NCI-H2196 (cell line): ENCODE data around the gene KIAA0753.
"Not testable (repeated sequence)": the region's sequence is repeated elsewhere in the genome, so short reads cannot be mapped to it uniquely, and the experiment has no call there.

Source experiments
- DNase-seq: peaks from one replicate; lab custom pipeline; 2025; ENCODE audit not compliant: unreplicated experiment; lab: John Stamatoyannopoulos, UW

Gene KIAA0753

DNA sequence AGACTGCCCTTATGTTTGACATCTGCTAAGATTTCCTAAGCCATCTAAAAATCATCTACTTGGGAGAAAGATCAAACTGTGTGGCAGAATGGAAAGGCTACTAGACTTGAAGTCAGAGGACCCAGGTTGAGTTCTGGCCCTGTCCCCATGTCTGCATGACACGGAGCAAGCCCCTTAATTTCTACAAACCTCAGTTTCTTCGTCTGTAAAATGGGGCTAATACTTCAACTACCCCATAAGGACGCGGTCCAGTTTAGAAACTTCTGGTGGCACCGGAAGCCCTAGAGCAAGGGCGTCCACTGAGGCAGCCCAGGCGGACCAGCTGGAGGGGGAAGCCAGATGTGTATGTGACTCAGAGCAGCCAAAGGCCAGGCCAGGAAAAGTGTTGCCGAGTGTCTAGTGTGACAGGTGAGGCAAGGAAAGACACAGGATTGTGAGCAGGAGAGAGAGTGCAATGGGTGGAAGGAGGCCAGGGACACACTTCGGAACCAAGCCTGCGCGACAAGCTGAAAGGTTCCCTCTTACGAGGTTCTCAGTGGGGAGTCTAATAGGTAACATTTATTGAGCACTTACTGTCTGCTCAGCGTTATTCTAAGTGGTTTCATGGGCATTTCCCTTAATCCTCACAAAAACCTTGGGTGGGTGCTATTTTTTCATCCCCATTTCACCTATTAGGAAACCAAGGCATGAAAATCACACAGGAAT is 66.4 kb downstream of the KIAA0753 start:
- DNase-seq = no peak

- DNase-seq = not testable (repeated sequence)
Measured at GRCh38 chr17:6573495-6573894, 67.0 kb downstream of the KIAA0753 start.

DNA sequence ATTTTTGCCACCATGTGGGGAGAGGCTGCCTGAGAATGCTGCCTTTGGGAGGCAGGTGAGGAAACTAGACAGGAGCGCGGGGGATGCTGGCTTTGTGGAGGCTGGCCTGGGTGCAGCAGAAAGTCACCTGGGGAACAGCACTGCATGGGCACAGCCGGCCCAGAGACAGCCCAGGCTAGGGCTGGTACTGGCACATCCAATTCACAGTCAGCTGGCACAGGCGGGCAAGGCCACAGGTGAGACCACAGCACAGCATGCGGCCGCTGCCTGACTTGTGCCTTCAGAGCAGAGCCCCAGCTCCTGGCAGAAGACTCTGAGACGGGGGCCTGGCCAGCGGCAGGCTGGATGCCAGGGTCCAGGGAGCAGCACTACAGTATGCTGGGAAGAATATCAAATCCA is 67.5 kb downstream of the KIAA0753 start:
- DNase-seq = no peak

DNA sequence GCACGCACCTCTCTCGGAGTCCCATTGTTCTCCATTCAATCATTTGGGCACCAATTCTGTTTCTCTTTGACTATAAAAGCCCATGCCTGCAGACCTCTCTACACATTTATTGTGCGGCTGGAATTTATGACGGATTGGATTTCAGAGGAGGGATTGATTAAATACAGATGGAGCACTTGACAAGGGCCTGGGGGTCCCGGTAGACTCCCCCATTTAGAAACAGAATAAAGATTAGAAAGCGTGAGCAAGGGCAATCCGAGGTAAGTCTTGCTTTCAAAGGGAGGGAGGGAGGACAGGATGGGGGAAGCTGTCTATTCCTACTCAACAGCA is 69.1 kb downstream of the KIAA0753 start:
- no peak for DNase-seq

DNA sequence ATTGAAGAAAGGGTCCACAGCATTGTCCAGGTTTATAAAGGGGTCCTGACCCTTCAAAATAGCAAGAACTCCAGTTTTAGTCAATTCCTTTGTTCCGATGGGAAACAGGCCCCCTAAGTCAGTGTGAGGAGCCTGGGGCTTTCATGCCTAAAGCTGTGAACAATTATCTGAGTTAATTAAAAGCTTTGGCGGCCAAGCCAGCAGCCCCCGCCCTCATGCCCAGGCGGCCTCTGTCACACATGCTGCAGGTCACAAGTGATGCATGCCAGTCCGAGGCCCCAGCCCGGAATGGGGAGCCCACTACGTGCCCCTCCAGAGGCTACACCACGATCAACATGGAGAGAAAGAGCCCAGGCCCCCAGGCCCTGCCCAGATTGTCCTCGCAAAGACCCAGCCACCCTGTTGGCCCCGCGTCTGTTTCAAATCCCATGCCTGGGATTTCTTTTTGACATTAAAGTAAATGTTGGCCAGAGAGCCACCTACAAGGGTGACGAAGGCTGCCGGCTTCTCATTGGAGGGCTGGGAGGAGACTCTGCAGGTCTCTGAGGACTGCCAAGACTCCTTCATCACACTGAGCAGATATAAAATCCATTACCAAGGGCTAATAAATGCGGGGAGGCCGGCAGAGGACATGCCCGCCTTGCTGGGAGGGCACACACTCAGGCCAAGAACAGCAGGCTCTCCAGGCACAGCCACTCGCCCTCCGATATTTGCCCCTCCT is 69.6 kb downstream of the KIAA0753 start:
- no peak for DNase-seq

DNA sequence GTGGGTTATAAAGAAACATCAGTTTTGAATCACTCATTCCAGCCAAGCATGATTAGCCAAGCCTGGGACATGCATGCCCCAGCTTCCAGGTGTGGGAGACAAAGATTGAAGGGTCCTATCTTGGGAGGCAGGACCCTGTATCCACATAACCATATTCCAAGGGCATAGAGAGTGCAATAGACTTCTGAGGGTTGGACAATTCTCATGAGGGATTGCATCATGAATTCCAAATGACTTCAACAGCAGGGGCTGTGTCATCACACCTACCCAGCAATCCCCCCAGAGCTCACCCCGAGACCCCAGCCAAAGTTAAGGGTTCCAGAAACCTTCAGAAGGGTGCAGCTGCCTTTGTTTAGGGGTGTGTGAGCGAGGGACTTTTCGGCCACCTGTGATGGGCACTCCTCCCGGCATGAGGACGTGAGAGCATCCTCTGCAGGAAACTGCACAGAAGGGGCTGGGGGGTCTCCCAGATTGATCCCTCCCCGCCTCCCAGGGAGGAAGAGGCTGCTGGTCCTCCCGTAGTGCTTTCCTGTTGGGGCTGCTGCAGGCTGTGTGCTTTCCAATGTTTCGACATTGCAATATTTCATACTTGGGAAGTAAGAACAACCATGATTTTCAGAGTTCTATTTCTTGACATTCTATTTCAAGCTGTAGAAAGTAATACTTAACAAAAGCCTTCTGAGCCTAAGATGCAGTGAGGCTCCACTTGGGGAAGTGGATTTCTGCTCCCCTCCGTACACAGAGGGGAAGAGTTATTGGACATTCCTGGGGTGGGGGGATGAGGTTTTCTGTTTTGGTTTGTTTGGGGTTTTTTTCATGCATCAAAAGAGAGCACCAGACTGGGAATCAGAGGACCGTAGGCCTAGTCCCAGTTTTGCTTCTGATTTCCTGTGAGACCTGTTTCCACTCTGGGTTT is 70.9 kb downstream of the KIAA0753 start:
- no peak for DNase-seq

GRCh38 chr17:6568184-6568758 is 72.2 kb downstream of the KIAA0753 start:
- DNase-seq = no peak

- no peak for DNase-seq
Measured at GRCh38 chr17:6567528-6568183, 72.9 kb downstream of the KIAA0753 start.

- no peak for DNase-seq
Measured at GRCh38 chr17:6561446-6561845, 79.1 kb downstream of the KIAA0753 start.

DNA sequence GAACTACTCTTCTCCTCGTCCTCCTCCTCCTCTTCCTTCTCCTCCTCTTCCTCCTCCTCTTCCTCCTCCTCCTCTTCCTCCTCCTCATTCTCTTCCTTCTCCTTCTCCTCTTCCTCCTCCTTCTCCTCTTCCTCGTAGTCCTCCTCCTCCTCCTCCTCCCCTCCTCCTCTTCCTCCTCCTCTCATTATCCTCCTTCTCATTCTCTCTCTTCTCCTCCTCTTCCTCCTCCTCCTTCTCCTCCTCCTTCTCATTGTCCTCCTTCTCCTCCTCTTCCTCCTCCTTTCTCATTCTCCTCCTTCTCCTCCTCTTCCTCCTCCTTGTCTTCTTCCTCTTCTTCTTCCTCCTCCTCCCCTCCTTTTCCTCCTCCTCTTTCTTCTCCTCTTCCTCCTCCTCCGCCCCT is 80.0 kb downstream of the KIAA0753 start:
- no peak for DNase-seq

GRCh38 chr17:6559753-6560215 is 80.7 kb downstream of the KIAA0753 start:
- no peak for DNase-seq

- DNase-seq = no peak
Measured at GRCh38 chr17:6558932-6559752, 81.4 kb downstream of the KIAA0753 start.

GRCh38 chr17:6558276-6558675 is 82.2 kb downstream of the KIAA0753 start:
- no peak for DNase-seq

GRCh38 chr17:6557040-6557438 is 83.5 kb downstream of the KIAA0753 start:
- no peak for DNase-seq

DNA sequence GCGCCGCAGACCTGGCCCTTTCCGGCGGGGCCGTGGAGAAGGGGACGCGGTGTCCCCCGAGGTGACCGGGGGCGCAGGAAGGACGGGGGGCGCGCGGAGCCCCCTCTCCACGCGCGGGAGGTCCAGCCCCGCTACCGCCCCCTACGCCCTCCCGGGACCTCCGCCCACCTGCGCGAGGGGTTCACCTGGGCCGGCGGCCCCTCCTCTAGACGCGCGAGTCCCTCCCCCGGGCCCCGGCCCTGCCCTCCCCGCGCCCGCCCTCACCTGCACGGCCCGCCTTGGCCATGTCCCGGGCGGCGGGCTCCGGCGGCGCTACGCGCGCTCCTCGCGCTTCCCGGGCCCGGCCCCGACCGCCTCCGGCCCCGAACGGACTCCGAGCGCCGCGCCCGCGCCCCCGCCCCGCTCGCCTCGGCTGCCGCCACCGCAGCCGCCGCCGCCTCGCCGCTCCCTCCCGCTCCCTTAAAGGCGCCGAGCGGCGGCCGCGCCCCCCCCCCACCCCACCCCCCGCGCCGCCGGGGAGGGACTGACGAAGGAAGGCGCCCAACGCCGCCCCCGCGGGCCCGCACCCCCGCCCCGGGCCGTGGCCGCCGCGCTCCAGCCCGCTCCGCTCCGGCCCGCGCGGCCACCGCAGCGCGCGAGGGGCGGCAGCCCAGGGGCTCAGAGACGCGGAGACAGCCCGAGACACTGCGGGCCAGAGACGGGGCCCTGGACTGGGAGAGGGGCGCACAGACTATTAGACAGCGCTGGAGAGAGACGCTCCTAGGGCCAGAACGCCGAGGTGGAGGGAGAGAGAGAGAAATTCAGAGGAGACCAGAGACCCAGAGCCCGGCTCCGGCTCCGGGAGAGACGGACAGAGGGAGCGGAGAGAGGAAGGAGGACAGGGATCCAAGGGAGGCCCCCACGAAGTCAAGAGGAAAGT is 84.1 kb downstream of the KIAA0753 start, which contains the start of gene PITPNM3:
Gene PITPNM3 (minus strand): TSS at position 435 of the 919 bp plus-strand sequence. CDS start 149 bp downstream, at position 286.
- no peak for DNase-seq

DNA sequence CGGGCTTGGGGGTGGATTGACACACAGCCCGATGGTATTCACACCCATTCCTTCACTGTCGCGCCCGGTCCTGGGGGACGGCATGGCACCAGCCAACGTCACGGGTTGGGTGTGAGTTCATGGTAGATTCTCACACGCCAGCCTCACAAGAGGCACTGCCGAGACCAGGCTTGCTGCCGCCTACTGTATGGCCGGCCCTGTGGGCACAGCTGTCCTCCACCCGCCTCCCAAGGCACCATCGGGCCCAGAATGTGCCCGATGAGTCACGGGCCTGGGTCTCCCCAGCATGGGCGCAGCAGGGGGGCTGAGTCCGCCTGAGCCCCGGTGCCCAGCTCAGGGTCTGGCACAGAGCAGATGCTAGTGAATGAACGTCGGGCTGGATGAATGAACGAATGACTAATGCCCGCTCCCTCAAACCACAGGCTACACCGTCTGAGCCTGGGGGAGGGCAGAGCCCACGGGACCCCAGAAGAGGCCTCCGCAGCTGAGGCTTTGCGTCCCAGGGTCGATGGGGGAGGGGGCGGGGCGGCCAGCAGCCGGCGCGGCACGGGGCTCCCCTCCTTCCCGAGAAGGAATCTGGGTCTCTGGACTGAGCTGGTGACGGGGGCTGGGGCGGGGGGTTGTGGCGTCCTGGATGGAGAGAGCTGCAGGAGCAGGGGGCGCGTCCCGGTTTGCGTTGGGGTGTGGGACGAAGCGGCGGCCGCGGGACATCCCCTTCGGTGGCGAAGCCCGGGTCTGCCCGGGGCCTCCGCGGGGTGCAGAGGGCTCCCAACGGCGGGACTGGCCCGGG is 85.0 kb downstream of the KIAA0753 start:
- no peak for DNase-seq

DNA sequence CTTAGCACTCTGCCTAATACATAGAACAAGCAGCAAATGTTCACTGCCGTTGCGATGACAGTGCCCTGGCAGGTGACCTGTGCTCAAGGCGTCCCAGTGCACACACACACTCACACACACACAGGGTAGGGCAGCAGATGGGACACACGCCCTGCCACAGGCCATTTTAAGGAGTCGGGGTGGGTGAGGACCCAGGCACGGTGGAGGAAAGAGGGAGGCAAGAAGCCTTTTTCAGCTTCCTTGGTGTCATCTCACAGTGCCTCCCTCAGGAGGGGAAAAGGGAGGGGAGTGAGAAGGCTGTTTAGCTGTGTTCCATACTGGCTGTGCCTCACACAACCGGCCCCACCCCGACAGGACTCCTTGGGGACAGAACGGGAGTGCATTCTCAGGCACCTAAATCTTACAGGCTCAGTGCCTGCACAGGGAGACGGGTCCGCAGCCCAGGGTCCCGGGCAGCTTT is 85.6 kb downstream of the KIAA0753 start:
- DNase-seq = no peak

DNA sequence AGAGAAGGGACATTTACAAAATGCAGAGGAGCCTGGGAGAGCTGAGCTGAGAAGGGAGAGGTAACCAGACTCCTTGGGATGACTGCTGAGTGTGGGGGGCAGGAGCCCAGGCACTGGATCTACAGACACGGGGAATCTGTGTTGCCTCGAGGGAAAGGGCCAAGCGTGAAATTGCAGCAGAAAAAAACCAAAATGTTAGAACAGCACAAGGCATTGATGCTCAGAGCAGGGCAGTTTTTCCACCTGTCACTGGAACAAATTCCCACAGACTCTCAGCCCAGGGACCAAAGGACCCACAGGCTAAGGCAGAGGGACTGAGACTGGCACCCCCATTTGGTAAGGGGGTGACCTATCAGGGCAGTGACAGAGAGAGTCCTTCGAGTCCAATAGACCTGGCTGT is 86.2 kb downstream of the KIAA0753 start:
- no peak for DNase-seq
